Body of pancreas (tissue), 4 donors: Measurements from ENCODE around the gene PRDM10.

ENCODE experiments used
- POLR2A ChIP-seq, 3 donors: fragments of 450-650 bp; IDR thresholded peaks; one replicate each; pipeline ENCODE4 v1.6.1; 2016; ENCODE audit warnings: antibody characterized with exemption in 3 of 3, mild to moderate bottlenecking in 2 of 3
- TF ChIP-seq, protein P1 (sequence below), 7 experiments: fragments of 450-650 bp in 4 of 7; fragments of 200-600 bp in 3 of 7; sonication (generic) in 3 of 7; IDR thresholded peaks; one replicate each; pipeline ENCODE4 v1.5.1; 2016 to 2019; ENCODE audit warnings: antibody characterized with exemption in 7 of 7

DNA sequence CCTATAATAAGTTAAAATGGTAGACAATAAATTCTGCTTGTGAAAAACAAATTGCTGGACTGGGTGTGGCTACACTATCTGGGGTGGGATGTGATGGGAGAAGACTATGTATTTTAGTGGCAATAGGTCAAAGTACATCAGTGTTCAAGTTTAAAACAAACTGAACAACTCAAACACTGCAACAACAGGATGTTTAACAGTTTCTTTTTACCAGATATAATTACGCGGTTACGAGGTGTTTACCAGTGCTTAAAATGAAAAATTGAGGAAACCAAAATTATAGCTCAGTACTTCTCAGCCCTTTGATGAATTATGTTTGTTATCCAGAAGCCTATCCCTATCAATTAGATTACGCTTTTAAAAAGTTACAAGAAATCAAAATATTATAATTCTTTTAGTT, 3.2 kb downstream of the PRDM10 start:
- no peak for TF ChIP-seq POLR2A (IDR thresholded peaks at IDR 0.05)
- TF ChIP-seq, protein P1, sequence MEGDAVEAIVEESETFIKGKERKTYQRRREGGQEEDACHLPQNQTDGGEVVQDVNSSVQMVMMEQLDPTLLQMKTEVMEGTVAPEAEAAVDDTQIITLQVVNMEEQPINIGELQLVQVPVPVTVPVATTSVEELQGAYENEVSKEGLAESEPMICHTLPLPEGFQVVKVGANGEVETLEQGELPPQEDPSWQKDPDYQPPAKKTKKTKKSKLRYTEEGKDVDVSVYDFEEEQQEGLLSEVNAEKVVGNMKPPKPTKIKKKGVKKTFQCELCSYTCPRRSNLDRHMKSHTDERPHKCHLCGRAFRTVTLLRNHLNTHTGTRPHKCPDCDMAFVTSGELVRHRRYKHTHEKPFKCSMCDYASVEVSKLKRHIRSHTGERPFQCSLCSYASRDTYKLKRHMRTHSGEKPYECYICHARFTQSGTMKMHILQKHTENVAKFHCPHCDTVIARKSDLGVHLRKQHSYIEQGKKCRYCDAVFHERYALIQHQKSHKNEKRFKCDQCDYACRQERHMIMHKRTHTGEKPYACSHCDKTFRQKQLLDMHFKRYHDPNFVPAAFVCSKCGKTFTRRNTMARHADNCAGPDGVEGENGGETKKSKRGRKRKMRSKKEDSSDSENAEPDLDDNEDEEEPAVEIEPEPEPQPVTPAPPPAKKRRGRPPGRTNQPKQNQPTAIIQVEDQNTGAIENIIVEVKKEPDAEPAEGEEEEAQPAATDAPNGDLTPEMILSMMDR (IDR thresholded peaks at IDR 0.05) = no peak
